Pancreas (tissue), 10 donors: ENCODE results near the gene CHST1. TPM values are rescaled to one million over a fixed set of nuclear protein-coding genes. Genes with fewer than 3 reads are reported as not detected.

Source experiments
- ATAC-seq, 4 donors: fragments of 200-7000 bp; cut with Tn5 transposase; one replicate each; pipeline versions ENCODE4 v1.8.0 to v1.9.1; 2020; ENCODE audit warnings: mild to moderate bottlenecking in 4 of 4, moderate library complexity in 4 of 4
- DNase-seq, 6 donors: peaks; one replicate each; pipeline ENCODE4 v3.0.0-alpha.2; 2020
- FAIRE-seq: peaks from 2 replicates; lab custom pipeline; 2012; peaks lifted over from hg19 to GRCh38; lab: Jason Lieb, UNC
- H3K27ac ChIP-seq, 4 donors: fragments of 200-600 bp; sonication (generic); 1 replicate in 3 of 4; 2 replicates in 1 of 4; pipeline versions ENCODE4 v1.5.0 to v1.8.0; 2020
- H3K27me3 ChIP-seq, 4 donors: fragments of 200-600 bp; one replicate each; pipeline ENCODE4 v1.8.0; 2021
- H3K36me3 ChIP-seq, 3 donors: fragments of 200-600 bp; sonication (generic) in 1 of 3; one replicate each; pipeline versions ENCODE4 v1.5.0 to v1.8.0; 2020 to 2021
- H3K4me1 ChIP-seq, 3 donors: fragments of 200-600 bp; one replicate each; pipeline ENCODE4 v1.8.0; 2021
- H3K4me3 ChIP-seq, 4 donors: fragments of 200-600 bp; sonication (generic) in 2 of 4; one replicate each; pipeline versions ENCODE4 v1.5.0 to v1.8.0; 2020 to 2021
- H3K9me3 ChIP-seq, 4 donors: fragments of 200-600 bp; one replicate each; pipeline ENCODE4 v1.8.0; 2021
- CTCF ChIP-seq, 4 donors: fragments of 200-600 bp; sonication (generic) in 3 of 4; IDR thresholded peaks; one replicate each; pipeline versions ENCODE4 v1.5.0 to v1.8.0; 2021; ENCODE audit warnings: antibody characterized with exemption in 4 of 4
- WGBS, 2 donors: extraction: QIAGEN DNeasy Blood & Tissue Kit; methylation state at CpG; one replicate each; pipeline ENCODE4 v1.1.7; 2013; 5-methylcytosine and 5-hydroxymethylcytosine counted together
- intact Hi-C, 3 donors: fragments of 100-400 bp; cut with DNase I; formaldehyde crosslinking; loops; one replicate each; pipeline versions ENCODE4 v1.11.1 to v1.14.2; 2022
- polyA plus RNA-seq, 2 donors: library from polyadenylated mRNA; stranded (reverse); fragments of 200-250 nt; gene quantifications; one replicate each; pipeline ENCODE4 v1.2.3, GENCODE V29; 2013
- total RNA-seq, 6 donors: library from RNA; stranded (reverse); fragmentation: NEBNext Ultra II Directional in 4 of 6; extraction: Animal tissue kit (Norgen Biotek cat#: 25700) in 4 of 6; gene quantifications; one replicate each; pipeline versions ENCODE4 v1.2.1 to v1.2.4, GENCODE V29; 2021 to 2023
- donor health status: healthy with polysubstance abuse.
- donor health status: DM: no; HTN: no; CAD: no; lungs with moderate emphysema.
- donor health status: DM: no; HTN: no; CAD: no.
- donor health status: control.
- donor health status: control.
- donor health status: Bipolar disorder and iron deficiency.
- donor health status: DM: yes; HTN: yes; CAD: no.
- donor health status: DM: no; HTN: no; CAD: no.
- donor health status: DM: no; HTN: no; CAD: no.
- donor health status: DM: yes; HTN: yes; CAD: no.

The CHST1 gene
- total and polyA plus RNA-seq, 8 donors: 0.23 to 4.8 (median 0.65) TPM

GRCh38 chr11:45614196-45614828, 51.1 kb downstream of the CHST1 start:
- H3K27me3 ChIP-seq: no peaks in the 10 kb centered on the region
- H3K4me1 ChIP-seq: no peaks in the 10 kb centered on the region
- ATAC-seq (no peak), FAIRE-seq (no peak), DNase-seq (no peak)
- no peaks in the 10 kb centered on the region for H3K9me3 ChIP-seq
- intact Hi-C loops: no loop called here
- no peaks in the 10 kb centered on the region for H3K36me3 ChIP-seq
- no peak overlapping the region for H3K27ac ChIP-seq
- TF ChIP-seq CTCF (IDR thresholded peaks at IDR 0.05): no peak
- WGBS, 2 donors: 46 to 49% methylated on average over 6 of the region's 6 CpGs
- no peak overlapping the region for H3K4me3 ChIP-seq

- H3K27me3 ChIP-seq: no peaks in the 10 kb centered on the region
- DNase-seq (no peak), ATAC-seq (no peak), FAIRE-seq (no peak)
- H3K36me3 ChIP-seq: no peaks in the 10 kb centered on the region
- H3K9me3 ChIP-seq: no peaks in the 10 kb centered on the region
- no peak overlapping the region for H3K27ac ChIP-seq
- 53 to 57% methylated on average over 3 of the region's 3 CpGs for WGBS, 2 donors
- intact Hi-C loops: no loop called here
- no peak overlapping the region for H3K4me3 ChIP-seq
- no peaks in the 10 kb centered on the region for H3K4me1 ChIP-seq
- no peak for TF ChIP-seq CTCF (IDR thresholded peaks at IDR 0.05)
These were observed 54.8 kb downstream of the CHST1 start for GRCh38 chr11:45610627-45611026.

- no peak for TF ChIP-seq CTCF (IDR thresholded peaks at IDR 0.05)
- Histone ChIP-seq H3K27ac (no peak overlapping the region), H3K27me3 (no peaks in the 10 kb centered on the region), H3K36me3 (no peaks in the 10 kb centered on the region), H3K4me1 (no peaks in the 10 kb centered on the region), H3K9me3 (no peaks in the 10 kb centered on the region), H3K4me3 (no peak overlapping the region)
- no peak for ATAC-seq
- no peak for DNase-seq
- intact Hi-C loops: no loop called here
- WGBS, 2 donors: 21 to 31% methylated on average over 2 of the region's 2 CpGs
- FAIRE-seq: no peak
These were observed 55.5 kb downstream of the CHST1 start for GRCh38 chr11:45609902-45610301.

- H3K4me3 ChIP-seq: no peak overlapping the region
- H3K27me3 ChIP-seq: no peaks in the 10 kb centered on the region
- H3K9me3 ChIP-seq: no peaks in the 10 kb centered on the region
- TF ChIP-seq CTCF (IDR thresholded peaks at IDR 0.05): no peak
- H3K36me3 ChIP-seq: no peaks in the 10 kb centered on the region
- FAIRE-seq (no peak), DNase-seq (no peak), ATAC-seq (no peak)
- H3K27ac ChIP-seq: no peak overlapping the region
- 68 to 69% methylated on average over 3 of the region's 3 CpGs for WGBS, 2 donors
- H3K4me1 ChIP-seq: no peaks in the 10 kb centered on the region
- intact Hi-C loops: no loop called here
These were observed 56.1 kb downstream of the CHST1 start for GRCh38 chr11:45609337-45609736.

GRCh38 chr11:45607995-45608394, 57.4 kb downstream of the CHST1 start:
- no peak for TF ChIP-seq CTCF (IDR thresholded peaks at IDR 0.05)
- H3K4me3 ChIP-seq: no peak overlapping the region
- FAIRE-seq (no peak), ATAC-seq (no peak), DNase-seq (no peak)
- H3K36me3 ChIP-seq: no peaks in the 10 kb centered on the region
- H3K27ac ChIP-seq: no peak overlapping the region
- H3K27me3 ChIP-seq: no peaks in the 10 kb centered on the region
- H3K4me1 ChIP-seq: no peaks in the 10 kb centered on the region
- intact Hi-C loops: no loop called here
- no peaks in the 10 kb centered on the region for H3K9me3 ChIP-seq
- WGBS, 2 donors: 42 to 50% methylated on average over 5 of the region's 5 CpGs
